ENCODE measurements around the gene INPP5B. TPM values are rescaled to one million over a fixed set of nuclear protein-coding genes. Genes with fewer than 3 reads are reported as not detected.
A peak's percentile ranks its signal among the peaks of the same experiment; 100 is the strongest.

INPP5B gene
- total and polyA plus RNA-seq, 2 of the 13 experiments (the other 11 are each of a cell fraction or from before 2014, with no cell fraction given): 9.0 to 9.8 TPM

GRCh38 chr1:37859507-37860345 is 87.1 kb downstream of the INPP5B start, which contains the start of gene MTF1 (continued):
- no peak for TF ChIP-seq HNRNPUL1 (IDR thresholded peaks at IDR 0.05; ENCODE audit: low read depth, low read length)
- TF ChIP-seq ZNF382 (CRISPR knock-in tag; IDR thresholded peaks at IDR 0.05; ENCODE audit: borderline replicate concordance): no peak
- no peak for TF ChIP-seq ZNF224 (CRISPR knock-in tag; IDR thresholded peaks at IDR 0.05)
- no peak for TF ChIP-seq ZNF589 (CRISPR knock-in tag; conservative IDR thresholded peaks at IDR 0.05)
- no peak for TF ChIP-seq ARID3A (IDR thresholded peaks at IDR 0.05; ENCODE audit: low read depth, low read length)
- TF ChIP-seq AKNA (CRISPR knock-in tag; IDR thresholded peaks at IDR 0.05; ENCODE audit: borderline replicate concordance): no peak
- peak; percentile 88 to 89 for TF ChIP-seq POLR2A (IDR thresholded peaks at IDR 0.05; ENCODE audit: insufficient read depth in 1 of 2, low read depth in 2 of 2, low read length in 2 of 2)
- TF ChIP-seq, protein P1, sequence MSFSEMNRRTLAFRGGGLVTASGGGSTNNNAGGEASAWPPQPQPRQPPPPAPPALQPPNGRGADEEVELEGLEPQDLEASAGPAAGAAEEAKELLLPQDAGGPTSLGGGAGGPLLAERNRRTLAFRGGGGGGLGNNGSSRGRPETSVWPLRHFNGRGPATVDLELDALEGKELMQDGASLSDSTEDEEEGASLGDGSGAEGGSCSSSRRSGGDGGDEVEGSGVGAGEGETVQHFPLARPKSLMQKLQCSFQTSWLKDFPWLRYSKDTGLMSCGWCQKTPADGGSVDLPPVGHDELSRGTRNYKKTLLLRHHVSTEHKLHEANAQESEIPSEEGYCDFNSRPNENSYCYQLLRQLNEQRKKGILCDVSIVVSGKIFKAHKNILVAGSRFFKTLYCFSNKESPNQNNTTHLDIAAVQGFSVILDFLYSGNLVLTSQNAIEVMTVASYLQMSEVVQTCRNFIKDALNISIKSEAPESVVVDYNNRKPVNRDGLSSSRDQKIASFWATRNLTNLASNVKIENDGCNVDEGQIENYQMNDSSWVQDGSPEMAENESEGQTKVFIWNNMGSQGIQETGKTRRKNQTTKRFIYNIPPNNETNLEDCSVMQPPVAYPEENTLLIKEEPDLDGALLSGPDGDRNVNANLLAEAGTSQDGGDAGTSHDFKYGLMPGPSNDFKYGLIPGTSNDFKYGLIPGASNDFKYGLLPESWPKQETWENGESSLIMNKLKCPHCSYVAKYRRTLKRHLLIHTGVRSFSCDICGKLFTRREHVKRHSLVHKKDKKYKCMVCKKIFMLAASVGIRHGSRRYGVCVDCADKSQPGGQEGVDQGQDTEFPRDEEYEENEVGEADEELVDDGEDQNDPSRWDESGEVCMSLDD (CRISPR knock-in tag; IDR thresholded peaks at IDR 0.05; ENCODE audit: borderline replicate concordance): no peak
- TF ChIP-seq ZNF782 (CRISPR knock-in tag; IDR thresholded peaks at IDR 0.05; ENCODE audit: borderline replicate concordance): peak; percentile 88; the same call in 1 of the 2 replicates
- no peak for TF ChIP-seq SOX13 (IDR thresholded peaks at IDR 0.05)
- TF ChIP-seq SOX13 (CRISPR knock-in tag; conservative IDR thresholded peaks at IDR 0.05 in 1 of 2, IDR thresholded peaks at IDR 0.05 in 1 of 2): no peak; a peak in 1 of 4 replicates
- TF ChIP-seq, protein P2, sequence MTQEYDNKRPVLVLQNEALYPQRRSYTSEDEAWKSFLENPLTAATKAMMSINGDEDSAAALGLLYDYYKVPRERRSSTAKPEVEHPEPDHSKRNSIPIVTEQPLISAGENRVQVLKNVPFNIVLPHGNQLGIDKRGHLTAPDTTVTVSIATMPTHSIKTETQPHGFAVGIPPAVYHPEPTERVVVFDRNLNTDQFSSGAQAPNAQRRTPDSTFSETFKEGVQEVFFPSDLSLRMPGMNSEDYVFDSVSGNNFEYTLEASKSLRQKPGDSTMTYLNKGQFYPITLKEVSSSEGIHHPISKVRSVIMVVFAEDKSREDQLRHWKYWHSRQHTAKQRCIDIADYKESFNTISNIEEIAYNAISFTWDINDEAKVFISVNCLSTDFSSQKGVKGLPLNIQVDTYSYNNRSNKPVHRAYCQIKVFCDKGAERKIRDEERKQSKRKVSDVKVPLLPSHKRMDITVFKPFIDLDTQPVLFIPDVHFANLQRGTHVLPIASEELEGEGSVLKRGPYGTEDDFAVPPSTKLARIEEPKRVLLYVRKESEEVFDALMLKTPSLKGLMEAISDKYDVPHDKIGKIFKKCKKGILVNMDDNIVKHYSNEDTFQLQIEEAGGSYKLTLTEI (CRISPR knock-in tag; conservative IDR thresholded peaks at IDR 0.05): no peak
- no peak for TF ChIP-seq NR2F6 (IDR thresholded peaks at IDR 0.05)
- TF ChIP-seq NR2F6 (CRISPR knock-in tag; IDR thresholded peaks at IDR 0.05): peak; percentile 18; the same call in 1 of the 2 replicates
- no peak; the same call in none of the 2 replicates for TF ChIP-seq NCOA1 (CRISPR knock-in tag; IDR thresholded peaks at IDR 0.05)
- no peak for TF ChIP-seq NONO (IDR thresholded peaks at IDR 0.05)
- peak; percentile 52; the same call in 1 of the 2 replicates for TF ChIP-seq NONO (CRISPR knock-in tag; conservative IDR thresholded peaks at IDR 0.05)
- TF ChIP-seq ZFP90 (CRISPR knock-in tag; IDR thresholded peaks at IDR 0.05; ENCODE audit: borderline replicate concordance): peak; percentile 42
- TF ChIP-seq ZNF3 (CRISPR knock-in tag; IDR thresholded peaks at IDR 0.05): no peak
